ENCODE data around the gene MTF2. TPM values are rescaled to one million over a fixed set of nuclear protein-coding genes. Genes with fewer than 3 reads are reported as not detected.

Gene MTF2
- total RNA-seq, 1 experiment from 2014 or later = 110 TPM

DNA sequence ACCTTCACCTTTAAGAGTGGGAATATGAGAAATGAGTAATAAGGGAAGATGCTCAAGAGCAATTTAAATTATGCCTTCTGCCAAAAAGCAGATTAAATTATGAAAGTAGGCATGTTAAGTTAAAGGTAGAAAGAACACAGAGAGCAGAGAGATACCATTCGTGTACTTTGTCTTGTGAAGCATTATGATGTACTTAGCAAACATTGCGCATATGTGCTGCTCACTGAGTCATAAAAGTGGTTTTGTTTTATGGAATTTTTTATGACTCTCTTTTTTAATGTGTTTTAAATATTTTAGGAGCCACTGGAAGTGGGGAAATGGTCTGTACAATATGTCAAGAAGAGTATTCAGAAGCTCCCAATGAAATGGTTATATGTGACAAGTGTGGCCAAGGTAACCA lies 35.3 kb downstream of the MTF2 start:
- TF ChIP-seq, protein P1, sequence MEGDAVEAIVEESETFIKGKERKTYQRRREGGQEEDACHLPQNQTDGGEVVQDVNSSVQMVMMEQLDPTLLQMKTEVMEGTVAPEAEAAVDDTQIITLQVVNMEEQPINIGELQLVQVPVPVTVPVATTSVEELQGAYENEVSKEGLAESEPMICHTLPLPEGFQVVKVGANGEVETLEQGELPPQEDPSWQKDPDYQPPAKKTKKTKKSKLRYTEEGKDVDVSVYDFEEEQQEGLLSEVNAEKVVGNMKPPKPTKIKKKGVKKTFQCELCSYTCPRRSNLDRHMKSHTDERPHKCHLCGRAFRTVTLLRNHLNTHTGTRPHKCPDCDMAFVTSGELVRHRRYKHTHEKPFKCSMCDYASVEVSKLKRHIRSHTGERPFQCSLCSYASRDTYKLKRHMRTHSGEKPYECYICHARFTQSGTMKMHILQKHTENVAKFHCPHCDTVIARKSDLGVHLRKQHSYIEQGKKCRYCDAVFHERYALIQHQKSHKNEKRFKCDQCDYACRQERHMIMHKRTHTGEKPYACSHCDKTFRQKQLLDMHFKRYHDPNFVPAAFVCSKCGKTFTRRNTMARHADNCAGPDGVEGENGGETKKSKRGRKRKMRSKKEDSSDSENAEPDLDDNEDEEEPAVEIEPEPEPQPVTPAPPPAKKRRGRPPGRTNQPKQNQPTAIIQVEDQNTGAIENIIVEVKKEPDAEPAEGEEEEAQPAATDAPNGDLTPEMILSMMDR (conservative IDR thresholded peaks at IDR 0.05) = no peak
- Histone ChIP-seq H2BK120ac (ENCODE audit: low read depth, low read length, poor library complexity, severe bottlenecking) (no peak overlapping the region), H4K8ac (replicated peaks; ENCODE audit: insufficient read length, low read depth, low read length) (no peak overlapping the region), H3K18ac (ENCODE audit: insufficient read length, low read depth, low read length) (no peak overlapping the region), H3K23ac (ENCODE audit: insufficient read length, low read depth, low read length) (no peak overlapping the region), H3K23me2 (ENCODE audit: insufficient read length, low read depth, low read length, poor library complexity, severe bottlenecking) (no peaks in the 10 kb centered on the region), H2BK20ac (ENCODE audit: low read depth, low read length, poor library complexity, severe bottlenecking) (no peak overlapping the region), H2BK12ac (ENCODE audit: insufficient read length, low read depth, low read length) (no peak overlapping the region), H3K4me2 (ENCODE audit: insufficient read depth, insufficient read length, low read length) (no peak overlapping the region), H4K20me1 (ENCODE audit: control insufficient read depth, insufficient read depth, insufficient read length) (no peaks in the 10 kb centered on the region), H3K79me1 (ENCODE audit: insufficient read depth, low read depth, low read length, poor library complexity, severe bottlenecking) (peaks cover 6% of the 10 kb centered on the region), H3K9ac (ENCODE audit: extremely low read depth, insufficient read length, low read length) (no peak overlapping the region), H3K14ac (ENCODE audit: insufficient read depth, low read length) (no peak overlapping the region), H3K27ac (ENCODE audit: insufficient read length, low read depth, low read length) (no peak overlapping the region), H3K4ac (ENCODE audit: low read depth, low read length) (no peak overlapping the region), H2BK15ac (ENCODE audit: low read depth, low read length) (no peak overlapping the region), H2BK5ac (ENCODE audit: insufficient read length, low read length) (no peak overlapping the region), H4K91ac (ENCODE audit: insufficient read length, low read depth, low read length) (no peak overlapping the region), H3K27me3 (ENCODE audit: insufficient read depth, low read length) (no peaks in the 10 kb centered on the region), H3K79me2 (ENCODE audit: insufficient read depth, low read length) (peaks cover 15% of the 10 kb centered on the region; the same call in 1 of the 2 replicates), H3K9me3 (ENCODE audit: control insufficient read depth, low read depth, low read length) (no peaks in the 10 kb centered on the region), H4K5ac (ENCODE audit: insufficient read length, low read depth, low read length) (no peak overlapping the region), H2AK5ac (ENCODE audit: insufficient read length, low read length) (no peak overlapping the region), H3T11ph (ENCODE audit: low read length) (no peak overlapping the region), H3K4me1 (ENCODE audit: insufficient read depth, low read length) (no peaks in the 10 kb centered on the region), H2AFZ (ENCODE audit: low read length) (no peak overlapping the region), H3K56ac (ENCODE audit: insufficient read length, low read depth, low read length) (no peak overlapping the region)
- peaks cover 34 to 65% (median 53%) of the 10 kb centered on the region in 3 experiments for H3K36me3 Mint-ChIP-seq (ENCODE audit: insufficient read depth in 1 of 3, low read depth in 3 of 3)
- H3K4me1 Mint-ChIP-seq = peaks cover 25 to 27% of the 10 kb centered on the region in 2 experiments
- H3K9me3 Mint-ChIP-seq = no peaks in the 10 kb centered on the region
- no peak for DNase-seq
- no CpG with 5 or more reads among the region's 2 CpGs for WGBS (ENCODE audit: extremely low coverage, insufficient read length, low lambda C conversion rate)
- H3K27me3 Mint-ChIP-seq (ENCODE audit: low read depth) = no peaks in the 10 kb centered on the region
- no peak overlapping the region for H3K4me3 Mint-ChIP-seq
- H3K27ac Mint-ChIP-seq = no peak overlapping the region
